Daoy (cell line): ENCODE results near the gene NTRK3. TPM values are rescaled to one million over a fixed set of nuclear protein-coding genes. Genes with fewer than 3 reads are reported as not detected.
A peak's percentile ranks its signal among the peaks of the same experiment; 100 is the strongest.

Experiments
- DNase-seq: peaks from one replicate; pipeline ENCODE4 v3.0.0-alpha.2; 2015; ENCODE audit warnings: low read depth
- total RNA-seq: library from RNA; depleted of rRNA; stranded (reverse); fragments of >200 nt; shearing (Covaris generic); gene quantifications from 2 replicates; pipeline ENCODE4 v1.2.3, GENCODE V29; 2014; rRNA removed

Gene NTRK3
- total RNA-seq: 0.39 and 0.80 TPM in 2 replicates

- peak; percentile 21 for DNase-seq
Measured at GRCh38 chr15:88256279-88257230, at the start of gene NTRK3. Gene NTRK3 (minus strand): TSS chr15:88256739. CDS start chr15:88256153, 586 bp downstream.

DNA sequence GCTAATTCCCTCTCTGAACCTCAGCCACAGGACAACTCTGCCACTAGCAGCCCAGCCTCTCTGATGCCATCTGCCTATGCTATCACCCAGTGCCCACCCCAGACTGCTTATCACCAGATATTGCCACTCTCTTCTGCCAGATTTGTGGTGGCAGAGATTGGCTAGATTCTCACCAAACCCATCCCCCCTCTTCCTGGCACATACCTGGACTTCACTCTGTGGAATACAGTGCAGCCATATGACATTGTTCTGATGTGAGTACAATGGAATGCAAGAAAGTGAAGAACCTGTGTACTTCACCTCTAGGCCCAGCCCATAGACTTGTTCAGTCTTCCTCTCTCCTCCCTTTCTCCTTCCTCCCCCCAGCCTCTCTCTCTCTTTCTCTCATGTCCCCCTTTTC is 46.9 kb upstream of the NTRK3 start:
- DNase-seq: no peak

DNA sequence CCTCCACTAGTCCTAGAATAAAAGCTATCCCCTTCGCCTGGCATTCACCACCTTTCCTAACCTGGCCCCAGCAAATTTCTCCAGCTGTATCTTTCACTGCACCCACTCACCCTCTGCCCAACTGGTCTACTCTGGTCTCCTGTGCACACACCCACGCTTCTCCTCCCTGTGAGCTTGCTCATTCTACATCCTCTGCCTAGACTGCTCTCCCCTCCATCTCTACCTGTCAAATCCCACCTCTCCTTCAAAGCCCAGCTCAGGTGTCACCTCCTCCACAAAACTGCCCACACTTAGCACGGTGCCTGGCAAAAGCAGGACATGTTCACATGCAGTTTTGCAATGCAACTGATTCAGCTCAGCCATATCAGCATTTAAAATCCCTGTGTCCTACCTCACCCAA is 45.8 kb upstream of the NTRK3 start:
- no peak for DNase-seq

- no peak for DNase-seq
Measured at GRCh38 chr15:88301311-88301710, 44.8 kb upstream of the NTRK3 start.

GRCh38 chr15:88300861-88301260 is 44.3 kb upstream of the NTRK3 start:
- no peak for DNase-seq

GRCh38 chr15:88300089-88300488 is 43.5 kb upstream of the NTRK3 start:
- no peak for DNase-seq

- no peak for DNase-seq
Measured at GRCh38 chr15:88299497-88299896, 43.0 kb upstream of the NTRK3 start.

GRCh38 chr15:88288661-88289060 is 32.1 kb upstream of the NTRK3 start:
- no peak for DNase-seq

DNA sequence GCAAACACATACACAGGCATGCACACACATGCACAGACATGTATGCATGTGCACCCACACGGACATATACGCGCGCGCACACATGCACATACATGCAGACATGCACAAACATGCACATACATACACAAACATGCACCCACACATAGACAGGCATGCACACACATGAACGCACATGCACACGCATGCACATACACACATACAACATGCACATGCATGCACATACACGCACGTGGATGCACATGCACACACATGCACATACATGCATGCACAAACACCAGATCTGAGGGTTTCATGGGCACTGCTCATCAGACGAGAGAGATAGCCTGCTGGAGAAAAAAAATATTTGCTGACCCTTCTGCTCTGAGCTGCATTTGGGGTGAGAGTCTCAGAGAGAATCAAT is 31.7 kb upstream of the NTRK3 start:
- no peak for DNase-seq

- no peak for DNase-seq
Measured at GRCh38 chr15:88284318-88284998, 27.9 kb upstream of the NTRK3 start.

DNA sequence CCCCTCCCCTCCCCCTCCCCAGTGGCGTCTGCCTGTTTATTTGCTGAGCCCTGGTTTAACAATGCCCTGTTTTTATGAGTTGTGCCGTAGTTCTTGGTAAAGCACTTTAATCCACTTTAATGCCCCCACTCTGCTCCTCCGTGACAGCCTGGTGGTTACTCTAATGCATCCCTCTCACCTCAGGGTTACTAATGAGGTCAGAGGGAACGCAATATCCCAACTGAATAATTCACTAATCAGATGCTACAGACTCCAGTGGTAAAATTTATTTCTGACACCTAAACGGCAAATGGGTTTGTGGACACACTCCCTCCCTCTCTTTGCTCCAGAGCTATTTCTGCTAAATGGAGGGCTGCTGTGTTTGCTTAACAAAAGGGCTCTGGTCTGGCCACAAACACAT is 26.1 kb upstream of the NTRK3 start:
- no peak for DNase-seq

- no peak for DNase-seq
Measured at GRCh38 chr15:88276821-88277410, 20.4 kb upstream of the NTRK3 start.

DNA sequence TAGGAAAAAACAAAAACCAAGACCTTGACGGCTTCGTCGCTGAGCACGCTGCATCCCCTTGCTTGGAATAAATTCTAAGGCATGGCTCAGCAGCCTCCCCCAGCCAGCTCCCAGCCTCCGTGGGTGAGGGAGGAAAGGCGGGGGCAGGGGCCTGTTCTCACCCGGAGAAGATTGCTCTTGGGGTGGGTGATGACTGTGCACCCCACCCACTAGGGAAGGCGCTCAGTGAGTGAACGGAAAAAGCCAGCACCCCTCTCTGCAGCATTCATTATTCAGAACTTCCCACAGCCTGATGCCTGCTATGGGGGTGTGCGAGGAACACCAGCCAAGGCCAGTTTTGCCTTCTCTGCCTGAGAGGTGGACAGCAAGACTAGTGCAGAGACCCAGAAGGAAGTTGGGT is 19.3 kb upstream of the NTRK3 start:
- no peak for DNase-seq

DNA sequence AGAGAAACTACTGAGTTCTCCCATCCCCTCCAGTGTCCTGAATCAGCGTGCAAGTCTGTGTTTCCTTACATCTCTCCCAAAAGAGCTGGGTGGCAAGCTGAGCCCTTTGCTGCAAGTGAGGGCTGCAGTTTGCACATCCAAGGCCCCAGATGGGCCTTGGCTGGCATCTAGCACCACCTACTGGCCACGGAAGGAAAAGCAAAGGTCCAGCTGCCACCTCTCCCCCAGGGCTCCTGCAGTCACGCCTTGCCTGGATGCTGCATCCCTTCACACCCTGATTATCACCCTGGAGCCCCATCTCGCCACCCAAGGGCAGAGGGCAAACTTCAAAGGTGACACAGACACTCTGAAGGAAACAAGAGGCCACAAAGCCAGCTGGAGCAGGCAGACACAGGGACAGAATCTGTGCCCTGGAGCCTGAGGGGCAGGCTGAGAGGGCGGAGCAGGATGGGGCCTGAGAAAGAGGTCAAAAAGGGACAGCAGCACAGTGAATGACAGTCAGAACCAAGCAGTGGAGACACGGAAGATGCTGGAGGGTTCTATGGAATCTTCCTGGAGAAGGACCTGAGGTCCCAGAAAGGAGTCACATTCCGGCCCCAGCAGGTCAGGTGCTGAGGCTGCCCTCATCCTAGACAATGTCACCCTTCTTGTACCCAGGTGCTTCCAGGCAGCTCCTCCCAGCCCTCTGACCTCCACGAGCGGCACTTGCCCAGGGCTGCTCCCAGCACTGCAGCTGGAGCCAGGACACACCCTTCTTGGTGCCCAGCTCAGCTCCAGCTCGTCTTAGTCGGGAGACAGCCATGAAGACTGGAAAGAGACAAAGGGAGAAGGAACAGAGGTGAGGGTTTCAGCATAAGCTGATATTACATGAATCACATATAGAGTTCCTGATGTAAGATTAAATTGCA is 18.3 kb upstream of the NTRK3 start:
- peak; percentile 35 for DNase-seq

DNA sequence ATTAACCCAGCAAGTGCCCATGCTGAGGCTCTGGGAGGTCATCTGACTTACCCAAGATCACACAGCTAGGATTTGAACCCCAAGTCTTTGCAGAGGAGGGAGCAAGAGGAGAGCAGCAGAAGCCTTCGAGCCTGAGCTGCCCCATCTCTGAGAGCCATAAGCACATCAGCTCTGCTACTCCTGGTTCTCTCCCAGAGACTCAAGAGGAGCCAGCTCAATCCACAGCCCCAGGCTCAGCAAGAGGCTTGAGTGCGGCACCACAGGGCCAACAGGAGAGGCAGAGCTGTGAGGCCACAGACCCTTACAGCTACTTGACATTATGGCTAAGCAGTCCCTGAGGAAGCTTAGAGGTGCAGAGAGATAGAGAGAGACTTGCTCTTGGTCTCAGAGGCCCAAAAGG is 15.9 kb upstream of the NTRK3 start:
- no peak for DNase-seq

DNA sequence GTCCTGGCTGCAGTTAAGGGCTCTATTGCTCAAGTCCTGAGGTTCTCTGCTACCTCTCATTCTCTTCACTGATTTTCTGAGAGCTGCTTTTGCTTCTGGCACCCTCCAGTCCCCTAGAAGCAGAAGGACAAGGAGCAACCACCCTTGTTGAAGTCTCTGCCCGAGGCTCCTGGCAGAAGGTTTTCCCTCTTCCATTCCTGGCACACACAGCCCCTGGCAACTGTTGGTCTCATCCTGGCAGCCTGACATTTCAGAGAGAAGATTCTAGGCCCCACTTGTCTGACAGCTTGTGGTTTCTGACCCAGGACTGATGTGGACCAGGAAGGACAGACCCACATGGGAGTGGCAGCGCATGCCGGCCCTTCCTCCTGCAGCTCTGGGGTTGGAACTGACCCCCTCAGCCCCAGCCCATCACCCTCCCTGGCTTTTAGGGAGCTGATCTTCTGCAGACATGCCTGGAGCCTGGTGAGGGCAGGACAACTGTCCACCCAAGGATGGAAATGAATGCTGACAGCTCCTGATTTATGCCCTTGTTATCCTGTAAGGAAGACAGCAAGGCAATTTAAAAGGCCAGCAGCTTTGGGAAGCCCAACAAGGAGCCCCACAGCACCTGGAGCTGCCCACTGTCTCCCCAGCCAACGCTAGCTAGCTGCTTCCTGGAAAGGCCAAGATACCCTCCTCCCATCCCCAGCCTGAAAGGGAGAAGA is 13.0 kb upstream of the NTRK3 start:
- DNase-seq: no peak

- DNase-seq: no peak
Measured at GRCh38 chr15:88267720-88268119, 11.2 kb upstream of the NTRK3 start.

DNA sequence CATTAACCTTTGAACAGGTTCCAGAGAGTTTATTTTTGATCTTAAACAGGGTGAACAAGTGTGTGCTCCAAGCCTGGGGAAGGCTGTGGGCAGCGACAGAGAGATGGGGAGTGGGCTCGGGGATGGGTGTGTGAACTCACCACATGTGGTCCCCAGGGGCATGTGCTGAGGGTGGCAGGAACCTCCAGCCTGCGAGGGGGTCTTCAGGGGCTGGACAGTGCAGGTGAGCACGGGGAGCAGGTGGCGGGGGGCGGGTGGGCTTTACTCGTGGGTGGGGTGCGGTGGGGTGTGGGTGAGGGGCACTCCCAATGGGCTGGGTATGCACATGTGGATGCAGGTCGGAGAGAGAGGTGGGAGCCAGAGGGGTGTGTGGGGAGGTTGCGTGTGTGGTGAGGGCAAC is 9.6 kb upstream of the NTRK3 start:
- DNase-seq: no peak

DNA sequence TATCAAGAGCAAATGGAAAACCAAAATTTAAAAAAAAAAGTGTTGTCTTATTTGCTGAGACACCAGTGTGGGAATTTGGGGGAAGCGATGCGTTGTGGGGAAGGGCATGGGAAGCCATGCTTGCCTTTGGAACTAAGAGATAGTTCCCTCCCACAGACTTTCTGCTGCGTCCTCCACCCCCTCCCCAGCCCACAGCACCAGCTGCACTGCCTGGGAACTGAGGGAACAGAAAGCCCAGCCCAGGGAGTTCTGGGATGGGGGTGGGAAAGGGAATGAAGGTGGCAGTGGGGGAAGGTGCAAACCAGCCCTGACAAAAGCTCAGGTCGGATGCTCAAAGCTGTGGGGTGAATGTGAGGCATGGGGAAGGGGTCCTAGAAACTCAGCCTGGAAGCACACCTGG is 8.1 kb upstream of the NTRK3 start:
- DNase-seq: no peak

- DNase-seq: peak; percentile 28
Measured at GRCh38 chr15:88262064-88262463, 5.5 kb upstream of the NTRK3 start.

- DNase-seq: peak; percentile 33
Measured at GRCh38 chr15:88258093-88258641, 1.6 kb upstream of the NTRK3 start.
